Measurements from ENCODE around the gene CNTROB. TPM values are rescaled to one million over a fixed set of nuclear protein-coding genes. Genes with fewer than 3 reads are reported as not detected.

The CNTROB gene
- total and polyA plus RNA-seq, 5 donors from 2014 or later: 5.0 to 40.9 (median 7.5) TPM

- Mint-ChIP-seq H3K4me1 (peaks cover 0 to 1% (median 0%) of the 10 kb centered on the region in 4 donors), H3K27me3 (peaks cover 16% of the 10 kb centered on the region), H3K4me3 (no peak overlapping the region), H3K36me3 (no peaks in the 10 kb centered on the region), H3K9me3 (peaks cover 0 to 17% (median 6%) of the 10 kb centered on the region in 7 donors), H3K27ac (peak overlapping the region in 1 of 3 donors; percentile 3)
- Histone ChIP-seq H3K4me1 (ENCODE audit: control insufficient read depth, insufficient read depth, low read length, poor library complexity, severe bottlenecking) (no peaks in the 10 kb centered on the region), H3K27ac (ENCODE audit: insufficient read depth, low read length, poor library complexity, severe bottlenecking) (no peak overlapping the region), H3K9me3 (ENCODE audit: control insufficient read depth in 2 of 2, low read length in 2 of 2) (peaks cover 13 to 21% of the 10 kb centered on the region in 2 experiments), H3K36me3 (ENCODE audit: control insufficient read depth, insufficient read depth, low read length) (no peaks in the 10 kb centered on the region), H3K4me3 (ENCODE audit: low read depth, low read length) (no peak overlapping the region), H3K27me3 (ENCODE audit: control insufficient read depth, insufficient read depth, low read length) (no peaks in the 10 kb centered on the region)
- ATAC-seq (ENCODE audit: low read depth in 2 of 2): no peak
- no peak for DNase-seq
Observed at GRCh38 chr17:7971651-7972050, 39.6 kb downstream of the CNTROB start.

- H3K9me3 ChIP-seq (ENCODE audit: control insufficient read depth in 2 of 2, low read length in 2 of 2): peaks cover 13 to 21% of the 10 kb centered on the region in 2 experiments
- no peaks in the 10 kb centered on the region for H3K4me1 ChIP-seq (ENCODE audit: control insufficient read depth, insufficient read depth, low read length, poor library complexity, severe bottlenecking)
- H3K27me3 Mint-ChIP-seq: peaks cover 16% of the 10 kb centered on the region
- H3K9me3 Mint-ChIP-seq: peaks cover 0 to 18% (median 11%) of the 10 kb centered on the region in 7 donors
- H3K4me3 ChIP-seq (ENCODE audit: low read depth, low read length): no peak overlapping the region
- no peak overlapping the region for H3K4me3 Mint-ChIP-seq
- H3K36me3 Mint-ChIP-seq: no peaks in the 10 kb centered on the region
- H3K27ac ChIP-seq (ENCODE audit: insufficient read depth, low read length, poor library complexity, severe bottlenecking): no peak overlapping the region
- H3K4me1 Mint-ChIP-seq: peaks cover 0 to 1% (median 0%) of the 10 kb centered on the region in 4 donors
- ATAC-seq (ENCODE audit: low read depth in 2 of 2): no peak
- H3K27ac Mint-ChIP-seq: no peak overlapping the region
- H3K27me3 ChIP-seq (ENCODE audit: control insufficient read depth, insufficient read depth, low read length): no peaks in the 10 kb centered on the region
- no peaks in the 10 kb centered on the region for H3K36me3 ChIP-seq (ENCODE audit: control insufficient read depth, insufficient read depth, low read length)
- no peak for DNase-seq
Observed at GRCh38 chr17:7972131-7972785, 40.3 kb downstream of the CNTROB start.

GRCh38 chr17:7974638-7975131 is 42.7 kb downstream of the CNTROB start:
- Histone ChIP-seq H3K4me3 (ENCODE audit: low read depth, low read length) (no peak overlapping the region), H3K9me3 (ENCODE audit: control insufficient read depth in 2 of 2, low read length in 2 of 2) (peaks cover 13 to 21% of the 10 kb centered on the region in 2 experiments), H3K27ac (ENCODE audit: insufficient read depth, low read length, poor library complexity, severe bottlenecking) (no peak overlapping the region), H3K4me1 (ENCODE audit: control insufficient read depth, insufficient read depth, low read length, poor library complexity, severe bottlenecking) (no peaks in the 10 kb centered on the region), H3K36me3 (ENCODE audit: control insufficient read depth, insufficient read depth, low read length) (no peaks in the 10 kb centered on the region), H3K27me3 (ENCODE audit: control insufficient read depth, insufficient read depth, low read length) (no peaks in the 10 kb centered on the region)
- Mint-ChIP-seq H3K27ac (no peak overlapping the region), H3K27me3 (peaks cover 19% of the 10 kb centered on the region), H3K4me1 (peaks cover 0 to 1% (median 0%) of the 10 kb centered on the region in 4 donors), H3K36me3 (no peaks in the 10 kb centered on the region), H3K4me3 (peak overlapping the region in 1 of 4 donors; percentile 52), H3K9me3 (peaks cover 0 to 20% (median 11%) of the 10 kb centered on the region in 7 donors)
- DNase-seq: no peak
- ATAC-seq (ENCODE audit: low read depth in 2 of 2): no peak

GRCh38 chr17:7977039-7977438 is 45.0 kb downstream of the CNTROB start:
- no peaks in the 10 kb centered on the region for H3K36me3 Mint-ChIP-seq
- ATAC-seq (ENCODE audit: low read depth in 2 of 2): no peak
- peaks cover 32% of the 10 kb centered on the region for H3K27me3 Mint-ChIP-seq
- no peaks in the 10 kb centered on the region for H3K4me1 ChIP-seq (ENCODE audit: control insufficient read depth, insufficient read depth, low read length, poor library complexity, severe bottlenecking)
- no peak overlapping the region for H3K27ac Mint-ChIP-seq
- H3K4me3 ChIP-seq (ENCODE audit: low read depth, low read length): no peak overlapping the region
- H3K9me3 ChIP-seq (ENCODE audit: control insufficient read depth in 2 of 2, low read length in 2 of 2): peaks cover 13 to 21% of the 10 kb centered on the region in 2 experiments
- no peak overlapping the region for H3K4me3 Mint-ChIP-seq
- no peaks in the 10 kb centered on the region for H3K36me3 ChIP-seq (ENCODE audit: control insufficient read depth, insufficient read depth, low read length)
- peaks cover 0 to 20% (median 11%) of the 10 kb centered on the region in 7 donors for H3K9me3 Mint-ChIP-seq
- no peak overlapping the region for H3K27ac ChIP-seq (ENCODE audit: insufficient read depth, low read length, poor library complexity, severe bottlenecking)
- H3K27me3 ChIP-seq (ENCODE audit: control insufficient read depth, insufficient read depth, low read length): no peaks in the 10 kb centered on the region
- DNase-seq: no peak
- no peaks in the 10 kb centered on the region for H3K4me1 Mint-ChIP-seq

- DNase-seq: no peak
- H3K9me3 ChIP-seq (ENCODE audit: control insufficient read depth in 2 of 2, low read length in 2 of 2): peaks cover 13 to 21% of the 10 kb centered on the region in 2 experiments
- H3K4me1 Mint-ChIP-seq: no peaks in the 10 kb centered on the region
- H3K36me3 ChIP-seq (ENCODE audit: control insufficient read depth, insufficient read depth, low read length): no peaks in the 10 kb centered on the region
- peaks cover 32% of the 10 kb centered on the region for H3K27me3 Mint-ChIP-seq
- ATAC-seq (ENCODE audit: low read depth in 2 of 2): no peak
- no peaks in the 10 kb centered on the region for H3K27me3 ChIP-seq (ENCODE audit: control insufficient read depth, insufficient read depth, low read length)
- no peak overlapping the region for H3K4me3 ChIP-seq (ENCODE audit: low read depth, low read length)
- H3K4me1 ChIP-seq (ENCODE audit: control insufficient read depth, insufficient read depth, low read length, poor library complexity, severe bottlenecking): no peaks in the 10 kb centered on the region
- H3K27ac Mint-ChIP-seq: no peak overlapping the region
- H3K4me3 Mint-ChIP-seq: no peak overlapping the region
- H3K36me3 Mint-ChIP-seq: no peaks in the 10 kb centered on the region
- H3K9me3 Mint-ChIP-seq: peaks cover 0 to 20% (median 11%) of the 10 kb centered on the region in 7 donors
- H3K27ac ChIP-seq (ENCODE audit: insufficient read depth, low read length, poor library complexity, severe bottlenecking): no peak overlapping the region
Observed at GRCh38 chr17:7977805-7978204, 45.8 kb downstream of the CNTROB start.

- Mint-ChIP-seq H3K9me3 (peaks cover 0 to 5% (median 0%) of the 10 kb centered on the region in 7 donors), H3K36me3 (no peaks in the 10 kb centered on the region), H3K4me3 (no peak overlapping the region), H3K4me1 (no peaks in the 10 kb centered on the region), H3K27me3 (peaks cover 23% of the 10 kb centered on the region), H3K27ac (no peak overlapping the region)
- ATAC-seq (ENCODE audit: low read depth in 2 of 2) (no peak), DNase-seq (no peak)
- Histone ChIP-seq H3K4me3 (ENCODE audit: low read depth, low read length) (no peak overlapping the region), H3K9me3 (ENCODE audit: control insufficient read depth in 2 of 2, low read length in 2 of 2) (no peaks in the 10 kb centered on the region), H3K27me3 (ENCODE audit: control insufficient read depth, insufficient read depth, low read length) (no peaks in the 10 kb centered on the region), H3K4me1 (ENCODE audit: control insufficient read depth, insufficient read depth, low read length, poor library complexity, severe bottlenecking) (no peaks in the 10 kb centered on the region), H3K36me3 (ENCODE audit: control insufficient read depth, insufficient read depth, low read length) (no peaks in the 10 kb centered on the region), H3K27ac (ENCODE audit: insufficient read depth, low read length, poor library complexity, severe bottlenecking) (no peak overlapping the region)
Observed at GRCh38 chr17:7982173-7982572, 50.2 kb downstream of the CNTROB start.

- Histone ChIP-seq H3K4me1 (ENCODE audit: control insufficient read depth, insufficient read depth, low read length, poor library complexity, severe bottlenecking) (no peaks in the 10 kb centered on the region), H3K36me3 (ENCODE audit: control insufficient read depth, insufficient read depth, low read length) (no peaks in the 10 kb centered on the region), H3K4me3 (ENCODE audit: low read depth, low read length) (no peak overlapping the region), H3K27ac (ENCODE audit: insufficient read depth, low read length, poor library complexity, severe bottlenecking) (no peak overlapping the region), H3K9me3 (ENCODE audit: control insufficient read depth in 2 of 2, low read length in 2 of 2) (no peaks in the 10 kb centered on the region), H3K27me3 (ENCODE audit: control insufficient read depth, insufficient read depth, low read length) (no peaks in the 10 kb centered on the region)
- no peaks in the 10 kb centered on the region for H3K4me1 Mint-ChIP-seq
- no peak overlapping the region for H3K27ac Mint-ChIP-seq
- ATAC-seq (ENCODE audit: low read depth in 2 of 2) (no peak), DNase-seq (peak in 1 of 3 donors; percentile 18)
- no peak overlapping the region for H3K4me3 Mint-ChIP-seq
- no peaks in the 10 kb centered on the region for H3K36me3 Mint-ChIP-seq
- H3K9me3 Mint-ChIP-seq: peaks cover 0 to 2% (median 0%) of the 10 kb centered on the region in 7 donors
- peaks cover 20% of the 10 kb centered on the region for H3K27me3 Mint-ChIP-seq
Observed at GRCh38 chr17:7982666-7983065, 50.7 kb downstream of the CNTROB start.

GRCh38 chr17:7984904-7985303 is 52.9 kb downstream of the CNTROB start:
- H3K4me1 ChIP-seq (ENCODE audit: control insufficient read depth, insufficient read depth, low read length, poor library complexity, severe bottlenecking): peaks cover 4% of the 10 kb centered on the region
- Mint-ChIP-seq H3K27me3 (peaks cover 15% of the 10 kb centered on the region), H3K36me3 (no peaks in the 10 kb centered on the region), H3K4me1 (peaks cover 4 to 8% (median 5%) of the 10 kb centered on the region in 4 donors), H3K9me3 (no peaks in the 10 kb centered on the region), H3K4me3 (no peak overlapping the region), H3K27ac (no peak overlapping the region)
- H3K36me3 ChIP-seq (ENCODE audit: control insufficient read depth, insufficient read depth, low read length): no peaks in the 10 kb centered on the region
- no peak overlapping the region for H3K4me3 ChIP-seq (ENCODE audit: low read depth, low read length)
- H3K9me3 ChIP-seq (ENCODE audit: control insufficient read depth in 2 of 2, low read length in 2 of 2): no peaks in the 10 kb centered on the region
- H3K27ac ChIP-seq (ENCODE audit: insufficient read depth, low read length, poor library complexity, severe bottlenecking): no peak overlapping the region
- ATAC-seq (ENCODE audit: low read depth in 2 of 2): no peak
- H3K27me3 ChIP-seq (ENCODE audit: control insufficient read depth, insufficient read depth, low read length): no peaks in the 10 kb centered on the region
- no peak for DNase-seq
